ENCODE data around the gene PNPLA7. TPM values are rescaled to one million over a fixed set of nuclear protein-coding genes. Genes with fewer than 3 reads are reported as not detected.

Gene PNPLA7
- total RNA-seq, 4 donors from 2014 or later, result 0.61 to 3.4 (median 0.91) TPM

DNA sequence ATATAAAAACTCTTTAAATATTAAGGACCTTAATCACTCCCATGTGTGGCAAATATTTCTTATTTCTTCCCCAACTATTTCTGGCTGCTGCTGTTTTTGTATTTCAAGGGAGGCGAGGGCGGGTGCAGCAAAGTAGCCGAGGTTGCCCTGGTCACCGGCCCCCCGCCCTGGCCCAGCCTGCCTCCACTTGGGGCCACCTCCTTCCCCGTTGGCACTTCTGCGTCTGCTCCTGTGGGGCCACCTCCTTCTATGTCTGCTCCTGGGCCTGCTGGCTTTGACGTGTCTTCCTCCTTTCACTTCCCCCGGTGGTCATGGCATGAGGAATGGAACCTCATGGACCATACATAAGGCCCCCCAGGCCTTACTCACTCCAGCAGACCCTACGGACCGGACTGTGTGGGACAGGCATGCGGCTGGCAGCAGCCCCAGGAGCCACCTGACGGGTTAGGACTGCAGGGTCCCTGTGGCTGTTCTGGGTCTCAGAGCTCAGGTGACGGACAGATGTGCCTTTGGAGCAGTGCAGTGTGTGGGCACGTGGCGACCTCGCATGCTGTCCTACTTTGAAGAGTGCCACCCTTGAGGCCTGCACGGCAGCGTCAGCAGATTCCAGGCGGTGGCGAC is 103.2 kb downstream of the PNPLA7 start:
- TF ChIP-seq POLR2A (IDR thresholded peaks at IDR 0.05), result no peak
- TF ChIP-seq, protein P1, sequence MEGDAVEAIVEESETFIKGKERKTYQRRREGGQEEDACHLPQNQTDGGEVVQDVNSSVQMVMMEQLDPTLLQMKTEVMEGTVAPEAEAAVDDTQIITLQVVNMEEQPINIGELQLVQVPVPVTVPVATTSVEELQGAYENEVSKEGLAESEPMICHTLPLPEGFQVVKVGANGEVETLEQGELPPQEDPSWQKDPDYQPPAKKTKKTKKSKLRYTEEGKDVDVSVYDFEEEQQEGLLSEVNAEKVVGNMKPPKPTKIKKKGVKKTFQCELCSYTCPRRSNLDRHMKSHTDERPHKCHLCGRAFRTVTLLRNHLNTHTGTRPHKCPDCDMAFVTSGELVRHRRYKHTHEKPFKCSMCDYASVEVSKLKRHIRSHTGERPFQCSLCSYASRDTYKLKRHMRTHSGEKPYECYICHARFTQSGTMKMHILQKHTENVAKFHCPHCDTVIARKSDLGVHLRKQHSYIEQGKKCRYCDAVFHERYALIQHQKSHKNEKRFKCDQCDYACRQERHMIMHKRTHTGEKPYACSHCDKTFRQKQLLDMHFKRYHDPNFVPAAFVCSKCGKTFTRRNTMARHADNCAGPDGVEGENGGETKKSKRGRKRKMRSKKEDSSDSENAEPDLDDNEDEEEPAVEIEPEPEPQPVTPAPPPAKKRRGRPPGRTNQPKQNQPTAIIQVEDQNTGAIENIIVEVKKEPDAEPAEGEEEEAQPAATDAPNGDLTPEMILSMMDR (IDR thresholded peaks at IDR 0.05), result no peak
- WGBS, 2 donors, result 59 to 66% methylated on average over 16 to 17 of the region's 21 CpGs
- H3K27me3 ChIP-seq, result peaks cover 0 to 43% (median 2%) of the 10 kb centered on the region in 4 donors
- H3K27ac ChIP-seq, result no peak overlapping the region
- H3K4me1 ChIP-seq, result peaks cover 2 to 18% (median 8%) of the 10 kb centered on the region in 3 donors
- H3K9me3 ChIP-seq, result no peaks in the 10 kb centered on the region
- H3K4me3 ChIP-seq, result no peak overlapping the region
- no peak for DNase-seq
- intact Hi-C loops (cut with DNase I), result no loop called here
- H3K36me3 ChIP-seq, result peaks cover 0 to 20% (median 0%) of the 10 kb centered on the region in 3 donors

DNA sequence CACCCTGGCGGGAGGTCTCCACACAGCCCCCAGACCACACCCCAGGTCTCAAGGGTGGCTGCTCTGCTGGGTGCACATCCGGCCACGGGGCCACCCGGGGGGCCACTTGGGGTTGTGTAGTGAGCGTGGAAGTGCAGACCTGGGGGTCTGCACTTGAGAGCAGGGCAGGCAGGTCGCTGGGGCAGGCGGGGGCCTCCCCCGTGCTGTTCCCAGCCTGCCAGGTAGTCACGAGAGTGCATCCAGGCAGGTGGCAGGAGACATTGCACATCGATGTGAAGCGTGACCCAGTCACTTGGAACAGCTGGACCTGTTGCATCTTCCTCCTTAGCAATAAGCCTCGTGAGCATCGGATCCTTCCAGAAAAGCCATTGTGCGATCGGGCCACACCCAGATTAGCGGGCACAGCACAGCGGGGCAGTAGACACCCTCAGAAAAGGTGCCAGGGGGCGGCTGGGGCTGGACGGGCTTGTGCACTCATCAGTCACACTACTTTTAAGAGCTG is 104.2 kb downstream of the PNPLA7 start:
- H3K9me3 ChIP-seq, result no peaks in the 10 kb centered on the region
- DNase-seq, result no peak

DNA sequence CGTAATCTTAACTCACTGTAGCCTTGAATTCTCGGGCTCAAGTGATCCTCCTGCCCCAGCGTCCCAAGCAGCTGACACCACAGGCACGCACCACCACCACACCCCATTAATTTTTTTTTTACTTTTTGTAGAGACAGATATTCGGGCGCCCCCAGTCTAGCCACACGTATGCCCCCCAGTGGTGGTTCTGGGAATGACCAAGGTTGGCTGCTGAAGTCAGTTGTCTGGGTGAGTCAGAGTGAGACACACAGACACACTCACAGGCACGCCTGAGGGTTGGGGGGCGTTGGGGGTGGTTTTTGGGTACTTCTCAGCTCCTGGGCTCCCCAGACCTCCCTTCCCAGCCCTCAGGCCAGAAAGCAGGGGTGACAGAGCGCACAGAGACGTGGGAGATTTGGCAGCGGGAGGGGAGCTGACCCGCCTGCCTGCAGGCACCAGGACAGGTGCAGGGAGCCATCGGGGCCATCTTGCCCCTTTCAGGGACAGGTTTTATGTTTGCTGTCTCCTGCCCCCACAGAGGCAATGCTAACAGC is 104.9 kb downstream of the PNPLA7 start:
- H3K27ac ChIP-seq, result no peak overlapping the region
- no peak overlapping the region for H3K4me3 ChIP-seq
- peaks cover 8 to 28% (median 16%) of the 10 kb centered on the region in 3 donors for H3K4me1 ChIP-seq
- intact Hi-C loops (cut with DNase I), result no loop called here
- DNase-seq, result no peak
- peaks cover 0 to 53% (median 2%) of the 10 kb centered on the region in 4 donors for H3K27me3 ChIP-seq
- peaks cover 0 to 20% (median 0%) of the 10 kb centered on the region in 3 donors for H3K36me3 ChIP-seq
- no peak for TF ChIP-seq POLR2A (IDR thresholded peaks at IDR 0.05)
- TF ChIP-seq, protein P1 (IDR thresholded peaks at IDR 0.05), result peak; percentile 81 to 89 (median 86)
- WGBS, 2 donors, result 3 to 6% methylated on average over 5 to 8 of the region's 14 CpGs
- no peaks in the 10 kb centered on the region for H3K9me3 ChIP-seq

More for the DNA sequence above, 104.2 kb downstream of the PNPLA7 start:
- TF ChIP-seq POLR2A (IDR thresholded peaks at IDR 0.05), result no peak
- Histone ChIP-seq H3K4me3 (no peak overlapping the region), H3K36me3 (peaks cover 0 to 20% (median 0%) of the 10 kb centered on the region in 3 donors), H3K27me3 (peaks cover 0 to 53% (median 2%) of the 10 kb centered on the region in 4 donors), H3K27ac (no peak overlapping the region), H3K4me1 (peaks cover 8 to 28% (median 16%) of the 10 kb centered on the region in 3 donors)
- WGBS, 2 donors, result 23 to 40% methylated on average over 1 to 11 of the region's 19 CpGs
- intact Hi-C loops (cut with DNase I), result no loop called here

DNA sequence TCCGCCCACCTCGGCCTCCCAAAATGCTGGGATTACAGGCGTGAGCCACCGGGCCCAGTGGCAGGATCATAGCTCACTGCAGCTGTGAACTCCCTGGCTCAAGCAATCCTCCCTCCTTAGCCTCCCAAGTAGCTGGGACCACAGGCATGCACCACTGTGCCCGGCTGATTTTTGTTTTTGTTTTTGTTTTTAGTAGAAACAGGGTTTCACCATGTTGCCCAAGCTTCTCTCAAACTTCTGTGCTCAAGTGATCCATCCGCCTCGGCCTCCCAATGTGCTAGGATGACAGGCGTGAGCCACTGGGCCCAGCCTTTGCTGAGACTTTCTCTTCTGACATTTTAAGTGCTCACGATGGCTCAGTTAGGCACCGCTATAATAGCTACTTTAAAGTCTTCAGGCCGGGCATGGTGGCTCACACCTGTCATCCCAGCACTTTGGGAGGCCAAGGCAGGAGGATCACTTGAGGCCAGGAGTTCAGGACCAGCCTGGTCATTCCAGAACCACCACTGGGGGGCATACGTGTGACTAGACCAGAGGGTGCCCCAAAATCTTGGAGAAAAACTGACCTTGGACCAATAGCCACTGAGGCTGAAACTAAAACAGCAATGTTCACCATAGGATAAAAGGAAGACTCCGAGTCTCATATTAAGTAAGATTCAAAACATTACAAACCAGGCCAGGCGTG is 106.0 kb downstream of the PNPLA7 start:
- peaks cover 0 to 11% (median 0%) of the 10 kb centered on the region in 3 donors for H3K36me3 ChIP-seq
- no peaks in the 10 kb centered on the region for H3K9me3 ChIP-seq
- H3K4me1 ChIP-seq, result peaks cover 8 to 28% (median 16%) of the 10 kb centered on the region in 3 donors
- 89 to 90% methylated on average over 7 to 10 of the region's 14 CpGs for WGBS, 2 donors
- intact Hi-C loops (cut with DNase I), result no loop called here
- TF ChIP-seq, protein P1 (IDR thresholded peaks at IDR 0.05), result no peak
- no peak for TF ChIP-seq POLR2A (IDR thresholded peaks at IDR 0.05)
- H3K27ac ChIP-seq, result no peak overlapping the region
- H3K27me3 ChIP-seq, result peaks cover 0 to 57% (median 2%) of the 10 kb centered on the region in 4 donors
- no peak for DNase-seq
- H3K4me3 ChIP-seq, result no peak overlapping the region

DNA sequence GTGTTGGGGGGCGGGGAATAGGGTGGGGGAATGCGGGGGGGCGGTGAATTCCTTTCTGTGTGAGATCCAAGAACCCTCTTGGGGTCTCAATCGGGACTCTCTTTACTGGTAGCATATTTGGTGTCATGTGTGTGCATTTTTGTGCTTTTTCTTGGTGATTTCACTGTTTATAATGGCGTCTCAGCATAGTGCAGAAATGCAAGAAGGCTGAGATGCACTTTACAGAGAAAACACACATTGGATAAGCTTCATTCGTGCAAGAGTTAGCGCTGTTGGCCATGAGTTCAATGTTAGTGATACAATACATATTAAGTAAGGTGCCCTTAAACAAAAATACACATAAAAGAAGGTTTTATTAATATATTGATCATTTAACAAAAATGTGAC is 108.3 kb downstream of the PNPLA7 start:
- H3K36me3 ChIP-seq, result no peaks in the 10 kb centered on the region
- TF ChIP-seq, protein P1 (IDR thresholded peaks at IDR 0.05), result no peak
- no peak for TF ChIP-seq POLR2A (IDR thresholded peaks at IDR 0.05)
- H3K27ac ChIP-seq, result no peak overlapping the region
- H3K4me3 ChIP-seq, result peak overlapping the region in 2 of 4 donors; percentile 47 to 64
- WGBS, 2 donors, result 12 to 20% methylated on average over 6 of the region's 7 CpGs
- peaks cover 0 to 79% (median 2%) of the 10 kb centered on the region in 4 donors for H3K27me3 ChIP-seq
- intact Hi-C loops (cut with DNase I), result no loop called here
- H3K4me1 ChIP-seq, result peaks cover 8 to 37% (median 16%) of the 10 kb centered on the region in 3 donors
- no peak for DNase-seq
- H3K9me3 ChIP-seq, result no peaks in the 10 kb centered on the region
